Body of pancreas (tissue), 4 donors: ENCODE data around the gene ANKRD13C. TPM values are rescaled to one million over a fixed set of nuclear protein-coding genes. Genes with fewer than 3 reads are reported as not detected.

Experiments
- ATAC-seq: fragments of 150-250 bp; one replicate; pipeline ENCODE4 v1.9.1; 2016
- DNase-seq, 4 donors: peaks; one replicate each; pipeline ENCODE4 v3.0.0-alpha.2; 2019
- H3K27ac ChIP-seq, 4 donors: fragments of 200-600 bp; sonication (generic); 1 replicate in 3 of 4; 2 replicates in 1 of 4; pipeline versions ENCODE4 v1.5.1 to v1.6.1; 2016 to 2019; ENCODE audit warnings: mild to moderate bottlenecking in 1 of 4, mixed read lengths in 1 of 4, moderate library complexity in 1 of 4
- H3K27me3 ChIP-seq, 2 donors: fragments of 200-600 bp; sonication (generic); one replicate each; pipeline ENCODE4 v1.6.0; 2016; ENCODE audit warnings: mild to moderate bottlenecking in 1 of 2
- H3K36me3 ChIP-seq, 2 donors: fragments of 200-600 bp; sonication (generic); replicated peaks in 1 of 2; 2 replicates each; pipeline ENCODE4 v1.5.1; 2016; ENCODE audit warnings: low read depth in 2 of 2; ENCODE audit not compliant: insufficient read depth in 1 of 2
- H3K4me1 ChIP-seq: fragments of 200-600 bp; sonication (generic); one replicate; pipeline ENCODE4 v1.6.0; 2016
- H3K4me3 ChIP-seq, 2 donors: fragments of 200-600 bp; sonication (generic); 1 replicate in 1 of 2; 2 replicates in 1 of 2; pipeline ENCODE4 v1.5.1; 2016 to 2019
- H3K9me3 ChIP-seq, 3 donors: fragments of 200-600 bp; sonication (generic); 1 replicate in 2 of 3; 2 replicates in 1 of 3; pipeline ENCODE4 v1.5.1; 2016
- POLR2A ChIP-seq, 3 donors: fragments of 450-650 bp; IDR thresholded peaks; one replicate each; pipeline ENCODE4 v1.6.1; 2016; ENCODE audit warnings: antibody characterized with exemption in 3 of 3, mild to moderate bottlenecking in 2 of 3
- WGBS, 2 donors: methylation state at CpG; one replicate each; pipeline ENCODE4 v1.1.5; 2017; 5-methylcytosine and 5-hydroxymethylcytosine counted together
- intact Hi-C: fragments of 100-400 bp; cut with DNase I; formaldehyde crosslinking; loops from one replicate; pipeline ENCODE4 v1.15.1; 2023
- total RNA-seq, 2 donors: library from RNA; depleted of rRNA; stranded (reverse); fragments of >200 nt; gene quantifications; one replicate each; pipeline ENCODE4 v1.1.0, GENCODE V29; 2016
- TF ChIP-seq, protein P1 (sequence below), 7 experiments: fragments of 450-650 bp in 4 of 7; fragments of 200-600 bp in 3 of 7; sonication (generic) in 3 of 7; IDR thresholded peaks; one replicate each; pipeline ENCODE4 v1.5.1; 2016 to 2019; ENCODE audit warnings: antibody characterized with exemption in 7 of 7

ANKRD13C gene
- total RNA-seq, 2 donors from 2014 or later, result 13.7 to 21.8 TPM

DNA sequence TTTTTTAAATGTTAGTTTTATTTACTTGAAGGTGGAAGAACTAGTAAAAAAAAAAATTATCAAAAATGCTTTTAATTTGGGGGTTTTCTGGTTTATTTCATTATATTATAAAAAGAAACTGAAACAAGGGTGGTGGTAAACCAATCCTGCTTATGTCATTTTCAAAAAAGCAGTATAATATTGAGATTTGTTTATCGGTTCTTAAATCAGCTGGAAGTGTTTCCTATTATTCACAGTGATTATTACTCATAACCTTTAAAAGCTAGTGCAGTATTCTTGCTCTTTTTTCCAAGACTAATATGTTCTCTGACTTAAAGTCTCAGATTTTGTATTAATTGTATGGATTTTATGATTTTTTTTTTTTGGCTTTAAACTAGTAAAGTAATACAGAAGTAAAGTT lies 143.7 kb downstream of the ANKRD13C start:
- no peak for ATAC-seq
- H3K4me1 ChIP-seq, result peaks cover 16% of the 10 kb centered on the region
- 74 to 81% methylated on average over 1 of the region's 1 CpG for WGBS, 2 donors

More for the DNA sequence above, 143.7 kb downstream of the ANKRD13C start:
- intact Hi-C loops, result no loop called here
- TF ChIP-seq, protein P1, sequence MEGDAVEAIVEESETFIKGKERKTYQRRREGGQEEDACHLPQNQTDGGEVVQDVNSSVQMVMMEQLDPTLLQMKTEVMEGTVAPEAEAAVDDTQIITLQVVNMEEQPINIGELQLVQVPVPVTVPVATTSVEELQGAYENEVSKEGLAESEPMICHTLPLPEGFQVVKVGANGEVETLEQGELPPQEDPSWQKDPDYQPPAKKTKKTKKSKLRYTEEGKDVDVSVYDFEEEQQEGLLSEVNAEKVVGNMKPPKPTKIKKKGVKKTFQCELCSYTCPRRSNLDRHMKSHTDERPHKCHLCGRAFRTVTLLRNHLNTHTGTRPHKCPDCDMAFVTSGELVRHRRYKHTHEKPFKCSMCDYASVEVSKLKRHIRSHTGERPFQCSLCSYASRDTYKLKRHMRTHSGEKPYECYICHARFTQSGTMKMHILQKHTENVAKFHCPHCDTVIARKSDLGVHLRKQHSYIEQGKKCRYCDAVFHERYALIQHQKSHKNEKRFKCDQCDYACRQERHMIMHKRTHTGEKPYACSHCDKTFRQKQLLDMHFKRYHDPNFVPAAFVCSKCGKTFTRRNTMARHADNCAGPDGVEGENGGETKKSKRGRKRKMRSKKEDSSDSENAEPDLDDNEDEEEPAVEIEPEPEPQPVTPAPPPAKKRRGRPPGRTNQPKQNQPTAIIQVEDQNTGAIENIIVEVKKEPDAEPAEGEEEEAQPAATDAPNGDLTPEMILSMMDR (IDR thresholded peaks at IDR 0.05), result no peak
- no peak for TF ChIP-seq POLR2A (IDR thresholded peaks at IDR 0.05)
- DNase-seq, result no peak
- no peaks in the 10 kb centered on the region for H3K27me3 ChIP-seq
- no peaks in the 10 kb centered on the region for H3K9me3 ChIP-seq
- H3K36me3 ChIP-seq, result no peaks in the 10 kb centered on the region
- H3K4me3 ChIP-seq, result no peak overlapping the region
- no peak overlapping the region for H3K27ac ChIP-seq

Other genes with a start within 250 kb of the ANKRD13C start
- 1 to 10 TPM; 3.3 to 7.3 TPM for gene LRRC40, start 149.1 kb downstream of the ANKRD13C start, total RNA-seq
- gene SRSF11, start 133.3 kb downstream of the ANKRD13C start, total RNA-seq, result 100 to 1,000 TPM; 157 to 174 TPM
- gene CTH, start 56.5 kb upstream of the ANKRD13C start, total RNA-seq, result 1 to 10 TPM; 5.9 to 7.3 TPM